ES-I3 (cell line): ENCODE data around the gene KCND1.

Source experiments
- H3K36me3 ChIP-seq: 2 replicates; pipeline ENCODE4 v1.6.1; 2013; ENCODE audit warnings: mild to moderate bottlenecking, low read length, control low read depth, moderate library complexity; ENCODE audit not compliant: insufficient read depth
- H3K4me1 ChIP-seq: 2 replicates; pipeline ENCODE4 v1.6.1; 2013; ENCODE audit warnings: mild to moderate bottlenecking, control low read depth, low read length; ENCODE audit not compliant: insufficient read depth
- H3K9ac ChIP-seq: 2 replicates; pipeline ENCODE4 v1.6.1; 2013; ENCODE audit warnings: low read depth, mild to moderate bottlenecking, low read length, moderate library complexity
- H3K9me3 ChIP-seq: 2 replicates; pipeline ENCODE4 v1.6.1; 2013; ENCODE audit warnings: mild to moderate bottlenecking, low read length, moderate library complexity; ENCODE audit not compliant: control insufficient read depth, insufficient read depth

The KCND1 gene

DNA sequence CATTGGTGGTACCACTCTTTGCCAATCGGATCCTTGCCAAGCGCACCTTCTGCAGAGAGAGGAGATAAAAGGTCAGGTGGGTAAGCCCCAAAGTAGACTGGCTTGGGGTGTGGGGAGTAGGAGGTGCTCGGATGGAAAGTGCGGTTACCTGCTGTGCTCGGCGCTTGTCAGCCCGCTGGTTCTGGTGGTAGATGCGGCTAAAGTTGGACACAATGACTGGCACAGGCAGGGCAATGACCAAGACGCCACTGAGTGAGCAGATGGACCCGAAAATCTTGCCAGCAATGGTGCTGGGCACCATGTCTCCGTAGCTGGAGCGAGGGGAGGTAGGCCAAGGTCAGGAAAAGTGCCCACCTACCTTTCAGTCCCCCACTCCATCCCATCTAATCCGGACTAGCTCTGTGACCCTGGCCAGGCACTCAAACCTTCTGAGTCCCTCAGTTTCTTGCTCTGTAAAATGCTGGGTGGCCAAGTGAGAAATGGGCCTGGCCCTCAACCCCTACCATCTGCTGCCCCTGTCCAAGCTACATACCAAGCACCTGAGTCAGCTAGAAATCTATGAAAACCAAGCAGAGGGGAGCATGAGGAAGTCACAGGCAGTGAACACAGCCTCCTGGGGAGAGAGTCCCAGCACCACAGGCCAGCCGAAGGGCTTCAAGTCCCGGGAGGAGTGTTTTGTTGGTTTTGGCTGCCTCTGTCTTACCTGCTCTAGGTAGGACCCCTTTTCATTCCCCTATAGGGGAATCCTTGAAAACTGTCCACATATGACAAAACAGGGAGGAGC lies 4.7 kb downstream of the KCND1 start:
- no peaks in the 10 kb centered on the region for H3K9me3 ChIP-seq
- peaks cover 7% of the 10 kb centered on the region; the same call in 1 of the 2 replicates for H3K4me1 ChIP-seq
- no peak overlapping the region for H3K9ac ChIP-seq
- H3K36me3 ChIP-seq: no peaks in the 10 kb centered on the region; the same call in 1 of the 2 replicates

DNA sequence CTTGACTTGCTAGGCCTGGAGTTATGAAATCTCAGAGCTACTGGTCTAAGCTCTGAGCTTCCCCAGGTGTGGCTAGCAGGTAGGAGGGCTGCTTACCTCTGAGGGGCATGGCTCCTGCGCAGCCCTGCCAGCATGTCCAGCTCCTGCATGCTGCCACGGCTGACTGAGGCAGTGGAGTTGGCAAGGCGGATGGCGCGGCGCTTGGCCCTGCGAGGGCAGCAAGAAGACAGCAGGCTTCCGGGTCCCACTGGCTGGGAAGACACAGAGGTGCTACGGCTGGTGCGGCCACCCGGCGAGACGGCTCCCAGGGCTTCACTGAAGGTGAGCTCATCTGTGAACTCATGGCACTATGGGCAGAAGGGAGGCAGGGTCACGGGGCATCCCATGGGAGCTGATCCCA lies 5.7 kb downstream of the KCND1 start:
- Histone ChIP-seq H3K9me3 (no peaks in the 10 kb centered on the region), H3K4me1 (peaks cover 7% of the 10 kb centered on the region; the same call in 1 of the 2 replicates), H3K36me3 (no peaks in the 10 kb centered on the region; the same call in 1 of the 2 replicates), H3K9ac (no peak overlapping the region)

DNA sequence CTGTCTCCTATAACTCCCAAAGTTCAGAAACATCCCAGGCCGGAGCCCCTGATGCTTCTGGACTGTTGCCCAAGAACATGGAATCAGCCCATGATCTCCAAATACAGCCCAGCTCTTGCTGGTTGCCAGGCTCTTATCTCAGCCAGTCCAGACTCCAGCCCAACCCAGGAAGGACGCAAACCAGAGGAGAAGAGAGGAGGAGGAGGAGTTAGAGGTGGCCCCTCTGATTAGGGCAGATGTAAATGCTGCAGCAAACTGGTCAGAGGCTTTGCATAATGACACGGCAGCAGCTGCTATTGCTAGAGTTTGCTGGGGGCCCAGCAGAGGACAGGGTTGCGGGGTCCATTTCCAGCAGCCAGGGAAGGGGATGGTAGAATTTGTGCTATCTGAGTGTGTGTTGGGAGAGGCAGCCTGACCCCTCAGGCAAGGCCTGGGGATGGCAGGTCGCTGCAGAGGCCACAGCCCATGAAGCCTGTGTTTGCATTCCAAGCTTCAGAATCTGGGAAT lies 10.0 kb downstream of the KCND1 start:
- H3K9ac ChIP-seq: no peak overlapping the region

DNA sequence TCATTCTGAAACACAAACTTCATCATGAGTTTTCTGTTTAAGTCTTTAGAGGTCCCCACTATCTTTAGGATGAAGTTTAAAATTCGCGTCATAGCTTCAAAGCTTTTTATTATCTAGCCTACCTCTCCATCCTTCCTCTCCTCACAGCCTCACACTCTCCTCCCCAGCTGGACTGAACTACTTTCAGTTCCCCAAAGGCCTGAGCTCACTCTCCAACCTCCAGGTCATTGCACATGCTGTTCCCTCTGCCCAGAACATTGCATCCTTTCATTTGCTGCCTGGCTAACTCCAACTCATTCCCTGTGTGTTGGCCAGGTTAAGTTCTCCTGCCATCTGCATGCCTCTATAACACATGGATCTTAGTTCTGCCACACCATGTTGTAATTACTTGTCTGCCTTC lies 11.4 kb downstream of the KCND1 start:
- Histone ChIP-seq H3K4me1 (peaks cover 6% of the 10 kb centered on the region), H3K36me3 (peaks cover 7% of the 10 kb centered on the region; the same call in 1 of the 2 replicates), H3K9me3 (no peaks in the 10 kb centered on the region), H3K9ac (no peak overlapping the region)

More for the DNA sequence above, 10.0 kb downstream of the KCND1 start:
- H3K36me3 ChIP-seq: no peaks in the 10 kb centered on the region
- H3K9me3 ChIP-seq: no peaks in the 10 kb centered on the region
- H3K4me1 ChIP-seq: no peaks in the 10 kb centered on the region; the same call in none of the 2 replicates

DNA sequence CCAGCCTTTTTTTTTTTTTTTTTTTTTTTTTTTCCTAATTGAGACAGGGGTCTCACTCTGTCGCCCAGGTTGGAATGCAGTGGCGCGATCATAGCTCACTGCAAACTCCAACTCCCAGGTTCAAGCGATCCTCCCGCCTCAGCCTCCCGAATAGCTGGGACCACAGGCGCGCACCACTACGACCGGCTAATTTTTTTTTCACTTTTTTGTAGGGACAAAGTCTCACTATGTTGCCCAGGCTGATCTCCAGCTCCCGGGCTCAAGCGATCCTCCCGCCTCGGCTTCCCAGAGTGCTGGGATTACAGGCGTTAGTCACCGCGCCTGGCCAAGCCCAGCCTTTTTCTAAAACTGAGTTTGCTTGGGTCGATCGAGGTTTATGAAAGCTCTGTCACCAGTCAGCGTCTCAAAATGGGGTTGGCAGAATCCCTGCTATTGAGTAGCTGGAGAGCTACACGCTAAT lies 13.0 kb downstream of the KCND1 start:
- Histone ChIP-seq H3K4me1 (peaks cover 6% of the 10 kb centered on the region), H3K36me3 (peaks cover 10% of the 10 kb centered on the region)

DNA sequence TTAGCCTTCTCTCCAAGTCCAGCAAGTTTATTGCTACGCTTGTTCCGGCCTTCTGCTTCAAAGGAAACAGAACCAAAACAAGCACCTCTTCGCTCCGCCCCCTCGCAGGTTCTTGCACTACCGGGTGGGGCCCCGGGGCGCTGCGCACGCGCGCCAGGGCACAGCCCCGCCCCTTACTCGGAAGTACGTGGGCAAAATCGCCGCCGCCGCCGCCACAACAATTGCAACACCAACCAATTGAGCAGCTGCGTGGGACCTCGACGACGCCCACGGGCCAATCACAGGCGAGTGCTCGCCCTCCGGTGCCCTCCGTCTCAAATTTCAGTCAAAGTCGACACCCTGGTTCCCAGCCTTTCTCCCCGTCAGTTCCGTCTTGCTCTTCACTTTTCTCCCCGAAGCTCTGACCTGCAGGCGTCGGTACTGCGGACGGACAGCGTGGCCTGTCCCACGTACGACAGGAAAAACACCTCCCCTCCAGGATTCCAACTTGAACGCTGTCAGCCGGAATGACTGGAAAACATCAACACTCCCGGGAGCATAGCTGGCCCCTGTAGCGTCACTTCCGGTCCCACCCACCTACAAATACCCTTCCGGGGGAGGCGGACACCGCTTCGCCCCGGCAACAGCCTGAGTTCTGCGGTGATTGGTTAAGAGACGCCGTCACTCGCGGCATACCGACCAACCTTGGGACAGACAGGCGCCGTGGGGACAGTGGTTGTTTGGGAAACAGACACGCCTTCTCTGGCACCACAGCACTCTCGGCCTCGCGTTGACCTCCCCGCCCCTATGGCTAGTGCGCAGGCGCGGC lies 13.6 kb downstream of the KCND1 start:
- Histone ChIP-seq H3K36me3 (peaks cover 10% of the 10 kb centered on the region), H3K9me3 (no peaks in the 10 kb centered on the region), H3K9ac (peak overlapping the region; percentile 81), H3K4me1 (peaks cover 6% of the 10 kb centered on the region)

More for the DNA sequence above, 13.0 kb downstream of the KCND1 start:
- peak overlapping the region; percentile 81 for H3K9ac ChIP-seq
- H3K9me3 ChIP-seq: no peaks in the 10 kb centered on the region

DNA sequence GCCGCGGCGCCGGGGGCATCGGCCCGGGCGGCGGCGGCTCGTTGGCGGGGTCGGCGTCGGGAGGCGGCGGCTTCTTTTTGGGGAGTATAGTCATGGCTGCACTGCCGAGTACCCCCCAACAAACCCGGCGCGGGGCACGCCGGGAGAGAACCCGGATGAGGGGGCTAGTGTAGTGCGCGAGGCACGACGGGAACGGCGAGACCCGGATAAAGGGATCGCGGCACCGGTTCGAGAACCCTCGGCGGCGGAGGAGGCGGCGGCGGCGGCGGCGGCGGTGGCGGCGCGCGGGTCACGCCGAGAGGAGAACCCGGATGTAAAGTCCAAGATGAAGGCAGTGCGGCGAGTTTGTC lies 14.2 kb downstream of the KCND1 start, which contains the start of gene OTUD5:
TSS of gene OTUD5 (minus strand) at position 131 of the 350 bp plus-strand sequence. CDS start at position 94, 37 bp downstream.
- no peaks in the 10 kb centered on the region for H3K9me3 ChIP-seq
- H3K4me1 ChIP-seq: peaks cover 6% of the 10 kb centered on the region
- H3K9ac ChIP-seq: peak within 1 kb of the TSS; percentile 81
- peaks cover 10% of the 10 kb centered on the region for H3K36me3 ChIP-seq

DNA sequence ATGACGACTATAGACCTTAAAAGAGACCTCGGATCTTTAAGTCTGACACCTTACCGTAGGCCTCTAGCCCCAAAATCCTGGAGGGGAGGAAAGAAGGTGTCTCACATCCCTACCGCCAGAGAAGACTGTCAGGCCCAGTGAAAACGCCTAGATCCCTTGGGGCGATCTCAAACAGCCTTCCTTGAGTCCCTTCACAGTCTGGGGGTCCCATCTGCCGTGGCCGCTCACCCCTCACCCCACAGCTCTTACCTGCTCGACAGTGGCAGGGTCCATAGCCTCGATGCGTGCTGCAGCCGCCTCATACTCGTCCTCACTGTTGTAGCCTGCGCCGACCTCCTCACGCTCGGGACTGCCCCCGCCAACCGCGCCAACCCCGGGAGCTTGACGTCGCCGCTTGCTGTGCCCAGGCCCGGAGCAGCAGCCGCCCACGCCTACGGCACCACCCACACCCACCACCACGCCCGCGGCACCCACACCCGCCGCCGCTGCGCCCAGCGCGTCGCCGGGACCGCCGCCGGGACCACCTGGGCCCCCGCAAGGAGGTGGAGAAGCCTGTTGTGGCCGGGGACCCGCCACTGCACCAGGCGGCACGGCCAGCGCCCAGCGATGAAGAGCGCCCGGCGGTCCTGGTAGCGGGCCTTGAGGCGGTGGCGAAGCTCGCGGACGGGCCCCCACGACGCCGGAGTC lies 14.8 kb downstream of the KCND1 start:
- no peaks in the 10 kb centered on the region for H3K9me3 ChIP-seq
- peak overlapping the region; percentile 81 for H3K9ac ChIP-seq
- peaks cover 6% of the 10 kb centered on the region for H3K4me1 ChIP-seq
- H3K36me3 ChIP-seq: peaks cover 10% of the 10 kb centered on the region

DNA sequence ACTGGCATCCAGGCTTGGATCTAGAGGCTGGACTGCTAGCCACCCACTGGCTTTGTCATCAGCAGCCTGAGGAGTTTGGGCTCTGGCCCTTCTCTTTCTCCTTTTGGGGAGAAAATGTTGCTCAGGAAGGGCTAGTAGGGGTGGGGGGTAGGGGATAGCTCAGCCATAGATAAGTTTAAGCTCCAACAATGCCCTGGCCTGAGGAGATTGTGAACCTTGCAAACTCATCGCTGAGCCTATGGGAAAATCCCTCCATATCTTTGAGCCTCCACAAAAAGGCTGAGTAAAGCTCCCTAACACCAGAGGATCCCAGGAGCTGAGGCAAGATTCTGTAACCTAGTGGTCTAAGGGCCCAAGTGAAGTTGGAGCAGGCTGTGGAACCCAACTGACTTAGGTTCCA lies 23.1 kb downstream of the KCND1 start:
- peaks cover 4% of the 10 kb centered on the region; the same call in 1 of the 2 replicates for H3K4me1 ChIP-seq
- H3K9ac ChIP-seq: no peak overlapping the region
- H3K9me3 ChIP-seq: no peaks in the 10 kb centered on the region; the same call in 1 of the 2 replicates
- no peaks in the 10 kb centered on the region for H3K36me3 ChIP-seq

DNA sequence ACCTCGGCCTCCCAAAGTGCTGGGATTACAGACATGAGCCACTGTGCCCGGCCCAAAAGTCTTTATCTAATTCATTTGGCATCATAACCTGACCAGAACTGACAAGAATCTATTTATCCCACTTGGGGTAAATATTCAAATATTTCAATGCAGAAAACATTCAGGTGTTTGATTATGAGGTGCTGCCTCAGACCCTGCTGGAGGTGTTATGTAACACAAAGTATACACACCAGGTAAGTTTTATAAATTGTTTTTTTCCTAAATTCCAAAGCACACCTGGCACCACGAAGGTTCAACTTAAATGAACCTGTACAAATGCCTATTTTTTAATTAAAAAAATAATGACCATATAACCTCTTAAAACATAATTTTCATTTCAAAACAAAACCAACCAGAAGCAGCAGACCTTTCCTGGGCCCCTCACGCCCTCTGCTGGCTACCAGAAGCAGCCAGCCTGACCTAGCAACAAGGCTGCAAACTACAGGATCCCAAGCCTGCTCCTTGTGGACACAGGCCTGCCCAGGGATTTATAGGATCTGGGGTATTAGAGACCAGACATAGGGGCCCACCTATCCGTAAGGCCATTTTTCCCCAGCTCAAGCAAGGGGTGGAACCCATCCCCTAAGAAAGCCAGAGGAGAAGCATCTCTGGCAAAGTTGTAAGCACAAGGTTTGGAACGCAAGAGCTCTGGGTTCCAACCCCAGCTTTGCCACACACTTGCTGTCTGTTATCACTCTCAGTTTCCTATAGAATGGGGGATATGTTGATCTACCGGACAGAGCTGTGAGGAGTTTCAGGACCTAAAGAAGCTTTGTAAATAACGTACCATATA lies 25.9 kb downstream of the KCND1 start:
- Histone ChIP-seq H3K9ac (no peak overlapping the region), H3K4me1 (peaks cover 10% of the 10 kb centered on the region), H3K9me3 (no peaks in the 10 kb centered on the region; the same call in 1 of the 2 replicates), H3K36me3 (no peaks in the 10 kb centered on the region)

DNA sequence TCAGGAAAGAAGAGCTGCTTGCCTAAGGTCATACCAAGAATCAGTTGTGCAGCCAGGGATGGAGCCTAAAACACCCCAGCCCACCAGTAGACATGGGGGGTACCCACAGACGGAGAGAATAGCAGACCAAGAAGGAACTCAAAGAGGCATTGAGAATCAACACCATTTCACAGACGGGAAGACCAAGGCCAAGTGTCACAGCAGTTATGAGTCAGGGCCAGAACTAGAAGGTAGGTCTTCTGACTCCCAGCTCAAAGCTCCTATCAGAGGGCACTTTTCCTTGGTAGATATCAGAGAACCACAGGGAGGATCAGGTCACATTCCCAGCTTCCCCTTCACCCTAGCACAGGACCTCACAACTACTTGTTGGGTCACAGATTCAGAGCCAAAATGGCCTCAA lies 28.7 kb downstream of the KCND1 start:
- Histone ChIP-seq H3K36me3 (no peaks in the 10 kb centered on the region), H3K4me1 (peaks cover 10% of the 10 kb centered on the region), H3K9me3 (no peaks in the 10 kb centered on the region; the same call in 1 of the 2 replicates), H3K9ac (no peak overlapping the region)

DNA sequence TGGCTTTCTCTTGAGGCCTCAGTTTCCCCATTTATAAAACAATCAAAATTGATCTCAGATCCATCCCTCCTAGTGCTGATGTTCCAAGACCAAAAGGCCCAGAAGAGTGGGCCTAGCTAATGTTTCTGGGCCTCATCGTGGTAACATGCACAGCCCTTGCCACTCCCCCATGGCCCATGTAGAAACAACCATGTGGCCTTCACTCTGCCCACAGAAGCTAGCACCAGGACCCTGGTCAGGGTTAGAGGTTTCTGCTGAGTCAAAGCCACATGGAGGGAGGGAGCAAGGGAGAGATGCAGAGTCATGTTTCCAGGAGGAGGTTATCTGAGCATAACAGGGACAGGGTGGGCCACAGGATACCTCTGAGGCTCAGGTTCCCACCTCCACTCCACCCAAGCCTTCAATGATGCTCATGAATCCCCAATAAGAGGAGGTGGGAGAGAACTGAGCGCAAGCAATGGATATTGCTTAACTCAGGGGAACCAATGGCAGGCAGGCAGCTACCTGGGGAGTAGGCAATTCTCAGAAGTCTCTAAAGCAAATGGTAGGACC lies 31.2 kb downstream of the KCND1 start:
- Histone ChIP-seq H3K9me3 (no peaks in the 10 kb centered on the region), H3K9ac (no peak overlapping the region), H3K36me3 (no peaks in the 10 kb centered on the region; the same call in 1 of the 2 replicates), H3K4me1 (peaks cover 18% of the 10 kb centered on the region)
